GM12875 (cell line): Measurements from ENCODE around the gene BCAR3.

Source experiments
- H3K4me3 ChIP-seq: one replicate; pipeline ENCODE4 v1.5.1; 2011; ENCODE audit warnings: low read depth, low read length, control low read depth
- TF ChIP-seq, protein P1 (sequence below): IDR thresholded peaks from 2 replicates; pipeline ENCODE4 v1.5.1; 2011; ENCODE audit warnings: low read depth, mild to moderate bottlenecking, control low read depth, inconsistent platforms, low read length, moderate library complexity, borderline replicate concordance; ENCODE audit not compliant: insufficient read depth

The BCAR3 gene

DNA sequence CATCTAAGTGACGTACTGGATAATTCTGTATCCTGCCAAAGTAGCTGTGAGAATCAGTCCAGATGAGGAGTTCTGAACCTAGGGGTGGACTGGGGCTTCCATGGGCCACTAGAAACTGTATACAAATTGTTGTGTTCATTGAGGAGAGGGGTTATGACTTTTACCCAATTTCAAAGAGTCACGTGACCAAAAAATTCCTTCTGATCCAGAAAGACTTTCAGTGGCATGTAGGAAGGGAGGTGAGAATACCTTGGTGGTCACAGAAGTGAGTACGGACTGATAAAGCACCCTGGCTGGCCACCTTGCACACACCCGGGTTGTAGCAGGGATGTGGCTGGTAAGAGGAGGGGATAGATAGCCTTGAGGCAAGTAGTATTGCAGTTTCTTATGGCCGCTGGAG is 60.4 kb downstream of the BCAR3 start:
- H3K4me3 ChIP-seq = no peak overlapping the region
- TF ChIP-seq, protein P1, sequence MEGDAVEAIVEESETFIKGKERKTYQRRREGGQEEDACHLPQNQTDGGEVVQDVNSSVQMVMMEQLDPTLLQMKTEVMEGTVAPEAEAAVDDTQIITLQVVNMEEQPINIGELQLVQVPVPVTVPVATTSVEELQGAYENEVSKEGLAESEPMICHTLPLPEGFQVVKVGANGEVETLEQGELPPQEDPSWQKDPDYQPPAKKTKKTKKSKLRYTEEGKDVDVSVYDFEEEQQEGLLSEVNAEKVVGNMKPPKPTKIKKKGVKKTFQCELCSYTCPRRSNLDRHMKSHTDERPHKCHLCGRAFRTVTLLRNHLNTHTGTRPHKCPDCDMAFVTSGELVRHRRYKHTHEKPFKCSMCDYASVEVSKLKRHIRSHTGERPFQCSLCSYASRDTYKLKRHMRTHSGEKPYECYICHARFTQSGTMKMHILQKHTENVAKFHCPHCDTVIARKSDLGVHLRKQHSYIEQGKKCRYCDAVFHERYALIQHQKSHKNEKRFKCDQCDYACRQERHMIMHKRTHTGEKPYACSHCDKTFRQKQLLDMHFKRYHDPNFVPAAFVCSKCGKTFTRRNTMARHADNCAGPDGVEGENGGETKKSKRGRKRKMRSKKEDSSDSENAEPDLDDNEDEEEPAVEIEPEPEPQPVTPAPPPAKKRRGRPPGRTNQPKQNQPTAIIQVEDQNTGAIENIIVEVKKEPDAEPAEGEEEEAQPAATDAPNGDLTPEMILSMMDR = no peak

DNA sequence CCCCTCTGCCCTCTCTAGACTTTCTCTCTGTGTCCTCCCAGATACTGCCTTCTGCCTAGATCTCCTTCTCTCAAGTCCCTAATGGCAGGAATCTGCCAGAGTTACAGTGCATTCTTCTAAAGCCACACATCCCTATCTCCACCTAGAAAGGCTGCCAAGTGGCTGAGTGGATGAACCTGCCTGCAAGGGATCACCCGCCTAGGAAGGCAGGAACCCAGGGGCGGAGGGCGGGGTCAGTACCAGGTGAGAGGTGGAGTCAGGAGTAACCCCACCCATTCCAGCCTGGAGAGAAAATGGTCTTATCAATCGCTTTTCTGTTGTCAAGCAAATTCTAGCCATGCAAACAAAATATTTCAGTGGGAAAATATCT is 60.8 kb downstream of the BCAR3 start:
- no peak overlapping the region for H3K4me3 ChIP-seq
- TF ChIP-seq, protein P1 = no peak

DNA sequence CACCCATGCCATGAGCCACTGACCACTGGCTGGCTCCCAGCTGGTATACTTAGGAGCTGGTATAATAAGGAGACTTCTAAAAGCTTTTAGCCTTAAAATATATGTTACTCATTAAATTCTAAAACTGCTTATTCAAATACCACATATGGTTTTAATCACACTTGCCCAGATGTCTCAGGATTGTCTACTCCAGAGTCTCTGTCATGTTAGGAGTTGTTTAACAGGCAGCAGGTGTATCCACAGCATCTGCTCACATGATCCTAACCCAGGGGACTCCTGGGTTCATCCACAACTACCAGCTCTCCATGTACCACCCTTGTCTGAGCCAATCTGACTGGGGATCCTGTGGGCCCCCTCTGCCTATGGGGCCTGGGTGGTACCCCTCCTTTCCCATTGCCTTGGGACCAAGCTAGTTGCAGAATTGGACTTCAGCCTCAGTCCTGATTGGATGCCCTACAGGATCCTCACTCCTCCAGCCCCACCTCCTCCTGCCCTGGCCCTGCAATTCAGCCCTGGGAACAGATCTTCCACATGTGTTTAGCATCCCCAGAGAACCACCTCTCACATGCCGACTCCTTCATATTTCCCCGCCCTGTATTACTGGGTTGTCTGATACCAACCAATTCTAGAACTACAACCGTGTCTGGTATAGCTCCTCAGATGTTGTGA is 61.3 kb downstream of the BCAR3 start:
- TF ChIP-seq, protein P1 = no peak
- H3K4me3 ChIP-seq = no peak overlapping the region

DNA sequence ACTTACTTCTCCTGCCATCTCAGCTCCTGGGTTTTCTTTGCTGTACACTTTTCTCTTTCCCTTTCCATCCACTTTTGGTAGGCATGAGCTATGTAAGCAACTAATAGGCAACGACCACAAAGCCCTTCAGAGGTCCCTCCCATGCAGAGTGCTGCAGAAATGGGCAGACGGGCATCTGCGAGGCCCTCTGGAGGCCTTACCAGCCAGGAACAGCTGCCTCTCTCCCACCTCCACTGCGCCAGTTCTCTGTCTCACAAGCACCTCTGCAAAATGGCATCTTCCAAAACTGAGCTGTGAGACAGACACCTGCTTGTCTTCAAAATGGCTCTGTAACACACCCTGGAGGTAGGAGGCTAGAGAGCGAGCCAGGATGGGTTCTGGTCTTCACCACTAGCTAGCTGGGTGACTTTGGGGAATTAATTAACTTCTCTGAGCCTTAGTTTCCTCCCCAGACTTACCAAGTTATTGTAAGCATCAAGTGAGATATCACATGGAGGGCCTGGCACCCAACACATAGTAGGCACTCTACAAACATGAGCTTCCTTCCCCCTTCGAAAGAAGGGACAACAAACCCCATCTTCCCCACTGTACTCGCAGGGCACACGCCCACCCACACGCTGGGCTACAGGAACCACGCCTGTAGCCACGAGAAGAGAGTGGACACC is 62.0 kb downstream of the BCAR3 start:
- TF ChIP-seq, protein P1 = no peak
- no peak overlapping the region for H3K4me3 ChIP-seq

DNA sequence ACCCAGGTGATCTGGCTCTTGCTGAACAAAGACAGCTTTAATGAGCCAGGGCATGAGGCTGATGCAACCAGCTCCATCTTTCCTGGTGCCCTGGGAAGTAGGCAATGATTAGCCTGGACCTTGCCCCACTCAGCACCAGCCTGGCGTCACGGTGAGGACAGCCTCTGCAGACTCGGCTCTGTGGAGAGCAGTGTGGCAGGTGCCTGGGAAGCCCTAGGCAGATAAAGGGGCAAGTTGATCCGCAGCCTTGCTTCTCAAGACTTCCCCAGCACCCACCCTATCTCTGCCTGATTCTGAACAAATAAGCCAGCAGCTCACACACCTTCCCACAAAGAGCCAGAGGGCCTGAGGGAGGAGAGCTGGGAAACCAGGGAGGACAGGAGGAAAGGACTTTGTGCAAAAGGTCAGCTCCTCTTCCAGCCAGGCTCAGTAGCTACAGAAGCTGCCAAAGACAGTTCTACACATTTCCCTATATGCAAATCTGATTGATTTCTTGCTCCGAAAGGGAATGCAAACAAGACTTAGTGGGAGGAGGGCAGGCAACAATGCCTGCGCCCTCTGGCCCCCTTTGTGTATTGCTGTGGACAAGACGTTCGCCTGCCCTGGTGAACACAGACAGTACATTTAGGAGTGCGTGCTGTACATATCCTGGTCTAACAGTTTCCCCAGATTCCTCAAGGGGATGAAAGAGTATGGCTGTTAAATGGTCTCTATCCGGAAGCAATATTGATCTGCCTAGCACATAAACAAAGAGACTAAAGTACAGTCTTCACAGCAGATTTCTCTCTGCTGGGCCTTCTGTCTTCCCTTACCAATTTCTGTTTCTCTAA is 63.8 kb downstream of the BCAR3 start:
- no peak overlapping the region for H3K4me3 ChIP-seq
- TF ChIP-seq, protein P1 = no peak

DNA sequence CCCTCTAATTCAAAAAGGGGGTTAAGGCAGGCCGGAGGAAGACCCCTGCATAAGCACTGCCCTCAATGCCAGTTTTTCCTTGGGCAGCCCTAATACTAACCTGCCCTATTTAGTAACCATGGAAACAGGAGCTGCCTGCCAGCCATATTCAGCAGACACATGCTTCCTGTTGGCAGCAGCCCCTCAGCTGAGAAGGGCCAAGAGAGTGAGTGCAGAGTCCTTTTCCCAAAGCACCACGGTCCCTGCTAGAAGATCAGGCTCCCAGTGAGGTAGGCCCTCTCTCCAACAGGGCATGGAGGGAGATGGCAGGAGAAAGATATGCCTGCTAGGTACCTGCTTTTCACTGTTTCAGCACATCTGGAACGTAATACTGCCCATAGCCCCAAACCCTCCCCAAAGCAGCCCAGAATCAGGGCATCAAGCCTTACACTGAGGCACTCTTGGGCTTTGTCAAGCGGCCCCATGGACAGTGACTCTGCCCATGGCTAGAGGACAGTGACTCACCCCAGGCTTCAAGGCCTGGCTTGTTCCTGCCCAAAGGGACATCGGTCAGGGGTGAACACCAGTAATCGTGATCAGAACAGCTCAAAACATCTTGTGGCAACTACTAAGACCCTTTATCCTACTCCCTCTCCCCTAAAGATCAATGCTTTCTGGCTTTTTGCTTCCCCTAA is 64.5 kb downstream of the BCAR3 start:
- TF ChIP-seq, protein P1 = no peak
- H3K4me3 ChIP-seq = no peak overlapping the region
